Psoas muscle (tissue), 8 donors: ENCODE measurements around the gene ZNF639. TPM values are rescaled to one million over a fixed set of nuclear protein-coding genes. Genes with fewer than 3 reads are reported as not detected.
"Not testable (repeated sequence)": the region's sequence is repeated elsewhere in the genome, so short reads cannot be mapped to it uniquely, and the experiment has no call there.

ENCODE experiments used
- ATAC-seq, 4 donors: fragments of 200-7000 bp; cut with Tn5 transposase; one replicate each; pipeline ENCODE4 v1.9.1; 2020; ENCODE audit warnings: moderate library complexity in 3 of 4, mild to moderate bottlenecking in 2 of 4
- DNase-seq, 2 donors: peaks; one replicate each; pipeline ENCODE4 v3.0.0-alpha.2; 2020
- H3K27ac ChIP-seq: fragments of 200-600 bp; one replicate; pipeline ENCODE4 v1.8.0; 2022
- H3K27me3 ChIP-seq, 3 donors: fragments of 200-600 bp in 1 of 3; one replicate each; pipeline versions ENCODE4 v1.6.1 to v1.8.0; 2013 to 2022; ENCODE audit warnings: low read length in 2 of 3, mild to moderate bottlenecking in 2 of 3, moderate library complexity in 1 of 3; ENCODE audit not compliant: insufficient read depth in 3 of 3
- H3K36me3 ChIP-seq, 2 donors: fragments of 200-600 bp in 1 of 2; one replicate each; pipeline versions ENCODE4 v1.6.1 to v1.8.0; 2013 to 2022; ENCODE audit warnings: low read depth in 1 of 2, mild to moderate bottlenecking in 1 of 2, moderate library complexity in 1 of 2; ENCODE audit not compliant: insufficient read depth in 1 of 2
- H3K4me1 ChIP-seq: fragments of 200-600 bp; one replicate; pipeline ENCODE4 v1.8.0; 2022
- H3K4me3 ChIP-seq: fragments of 200-600 bp; one replicate; pipeline ENCODE4 v1.8.0; 2022; ENCODE audit warnings: mild to moderate bottlenecking
- H3K9me3 ChIP-seq: fragments of 200-600 bp; one replicate; pipeline ENCODE4 v1.8.0; 2022
- WGBS, 3 donors: extraction: QIAGEN DNeasy Blood & Tissue Kit; methylation state at CpG; one replicate each; pipeline versions ENCODE4 v1.1.6 to v1.1.7; 2013; 5-methylcytosine and 5-hydroxymethylcytosine counted together
- intact Hi-C, 2 donors: fragments of 100-400 bp; cut with DNase I; formaldehyde crosslinking; loops; one replicate each; pipeline versions ENCODE4 v1.11.0 to v1.14.2; 2022
- polyA plus RNA-seq, 3 donors: library from polyadenylated mRNA; stranded (reverse); fragments of 200-250 nt; gene quantifications; one replicate each; pipeline ENCODE4 v1.2.3, GENCODE V29; 2013
- total RNA-seq, 4 donors: library from RNA; stranded (reverse); fragmentation: NEBNext Ultra II Directional in 2 of 4; extraction: Animal tissue kit (Norgen Biotek cat#: 25700) in 2 of 4; gene quantifications; one replicate each; pipeline versions ENCODE4 v1.2.1 to v1.2.4, GENCODE V29; 2021 to 2023
- TF ChIP-seq, protein P1 (sequence below): fragments of 200-600 bp; IDR thresholded peaks from one replicate; pipeline ENCODE4 v1.8.0; 2022; ENCODE audit warnings: antibody characterized with exemption
- donor health status: healthy with polysubstance abuse.
- donor health status: DM: no; HTN: no; CAD: no; lungs with moderate emphysema.
- donor health status: Bipolar disorder and iron deficiency.
- donor health status: healthy.
- donor health status: DM: yes; HTN: yes; CAD: no.
- donor health status: DM: no; HTN: no; CAD: no.
- donor health status: DM: no; HTN: no; CAD: no.
- donor health status: DM: yes; HTN: yes; CAD: no.

Gene ZNF639
- total and polyA plus RNA-seq, 7 donors: 16.2 to 45.4 (median 27.0) TPM

DNA sequence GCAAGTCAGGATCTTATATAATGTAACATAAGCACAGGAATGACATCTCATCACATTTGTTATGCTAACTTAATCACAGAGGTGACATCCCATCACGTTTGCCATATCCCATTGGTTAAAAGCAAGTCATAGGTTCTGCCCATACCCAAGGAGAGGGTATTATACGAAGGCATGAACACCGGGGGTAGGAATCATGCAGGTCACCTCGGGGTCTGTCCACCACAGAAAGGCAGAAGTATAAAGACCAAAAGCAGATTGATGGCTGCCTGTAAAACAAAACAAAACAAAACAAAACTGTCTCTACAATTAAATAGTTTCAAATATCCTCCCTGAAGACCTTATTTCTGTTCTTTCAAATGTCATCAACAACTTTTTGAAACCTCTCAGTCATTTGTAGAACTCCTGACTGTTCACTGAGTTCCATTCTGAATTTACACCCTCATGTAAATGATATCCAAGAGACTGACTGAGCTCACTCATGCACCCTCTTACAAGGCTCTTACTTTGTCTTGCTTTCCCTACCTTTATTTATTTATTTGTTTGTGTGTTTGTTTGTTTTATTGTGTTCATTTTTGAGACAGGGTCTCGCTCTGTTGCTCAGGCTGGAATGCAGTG, 22.7 kb upstream of the ZNF639 start:
- ATAC-seq (no peak), DNase-seq (no peak)
- H3K9me3 ChIP-seq: no peaks in the 10 kb centered on the region
- peaks cover 0 to 3% (median 0%) of the 10 kb centered on the region in 3 donors for H3K27me3 ChIP-seq
- no peak overlapping the region for H3K4me3 ChIP-seq
- no peaks in the 10 kb centered on the region for H3K4me1 ChIP-seq
- H3K36me3 ChIP-seq: no peaks in the 10 kb centered on the region
- intact Hi-C loops: no loop called here
- H3K27ac ChIP-seq: no peak overlapping the region
- 83 to 85% (median 85%) methylated on average over 5 of the region's 5 CpGs for WGBS, 3 donors
- TF ChIP-seq, protein P1, sequence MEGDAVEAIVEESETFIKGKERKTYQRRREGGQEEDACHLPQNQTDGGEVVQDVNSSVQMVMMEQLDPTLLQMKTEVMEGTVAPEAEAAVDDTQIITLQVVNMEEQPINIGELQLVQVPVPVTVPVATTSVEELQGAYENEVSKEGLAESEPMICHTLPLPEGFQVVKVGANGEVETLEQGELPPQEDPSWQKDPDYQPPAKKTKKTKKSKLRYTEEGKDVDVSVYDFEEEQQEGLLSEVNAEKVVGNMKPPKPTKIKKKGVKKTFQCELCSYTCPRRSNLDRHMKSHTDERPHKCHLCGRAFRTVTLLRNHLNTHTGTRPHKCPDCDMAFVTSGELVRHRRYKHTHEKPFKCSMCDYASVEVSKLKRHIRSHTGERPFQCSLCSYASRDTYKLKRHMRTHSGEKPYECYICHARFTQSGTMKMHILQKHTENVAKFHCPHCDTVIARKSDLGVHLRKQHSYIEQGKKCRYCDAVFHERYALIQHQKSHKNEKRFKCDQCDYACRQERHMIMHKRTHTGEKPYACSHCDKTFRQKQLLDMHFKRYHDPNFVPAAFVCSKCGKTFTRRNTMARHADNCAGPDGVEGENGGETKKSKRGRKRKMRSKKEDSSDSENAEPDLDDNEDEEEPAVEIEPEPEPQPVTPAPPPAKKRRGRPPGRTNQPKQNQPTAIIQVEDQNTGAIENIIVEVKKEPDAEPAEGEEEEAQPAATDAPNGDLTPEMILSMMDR: no peak

DNA sequence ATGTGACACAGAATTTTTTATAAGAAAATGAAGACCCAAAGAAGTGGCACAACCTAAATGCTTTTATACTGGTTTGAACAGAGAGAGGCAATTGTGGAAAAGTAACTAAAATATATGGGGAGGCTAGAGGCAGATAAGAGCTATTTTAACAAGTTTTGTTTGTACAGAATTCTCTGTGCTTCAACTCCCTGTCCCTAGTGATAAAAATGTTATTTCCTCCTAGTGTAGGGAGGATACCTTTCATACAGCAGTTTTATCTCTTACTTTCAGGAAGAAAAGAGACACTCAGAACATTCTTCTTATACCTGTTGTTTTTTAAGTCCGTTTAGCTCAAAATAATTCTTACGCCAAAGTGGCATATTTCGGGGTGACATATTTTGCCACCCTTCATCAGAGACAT, 21.2 kb upstream of the ZNF639 start:
- ATAC-seq: no peak

DNA sequence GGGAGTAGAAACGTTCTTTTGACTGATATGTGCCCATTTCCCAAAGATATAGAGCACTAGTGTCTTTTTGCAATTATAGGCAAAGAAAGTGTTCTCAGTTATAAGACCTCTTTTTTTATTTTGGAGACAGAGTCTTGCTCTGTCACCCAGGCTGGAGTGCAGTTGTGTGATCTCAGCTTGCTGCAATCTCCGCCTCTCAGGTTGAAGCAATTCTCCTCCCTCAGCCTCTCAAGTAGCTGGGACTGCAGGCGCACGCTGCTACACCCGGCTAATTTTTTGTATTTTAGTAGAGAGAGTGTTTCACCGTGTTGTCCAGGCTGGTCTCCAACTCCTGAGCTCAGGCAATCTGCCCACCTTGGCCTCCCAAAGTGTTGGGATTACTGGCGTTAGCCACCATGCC, 20.7 kb upstream of the ZNF639 start:
- Histone ChIP-seq H3K9me3 (no peaks in the 10 kb centered on the region), H3K27me3 (no peaks in the 10 kb centered on the region), H3K36me3 (no peaks in the 10 kb centered on the region), H3K4me3 (no peak overlapping the region), H3K27ac (no peak overlapping the region), H3K4me1 (no peaks in the 10 kb centered on the region)
- DNase-seq (no peak), ATAC-seq (no peak)
- intact Hi-C loops: no loop called here
- 71 to 82% (median 80%) methylated on average over 7 of the region's 7 CpGs for whole genome bisulfite sequencing, 3 donors
- TF ChIP-seq, protein P1: no peak

More for the DNA sequence above, 21.2 kb upstream of the ZNF639 start:
- TF ChIP-seq, protein P1: no peak
- peaks cover 0 to 2% (median 0%) of the 10 kb centered on the region in 3 donors for H3K27me3 ChIP-seq
- intact Hi-C loops: no loop called here
- no peak for DNase-seq
- no peaks in the 10 kb centered on the region for H3K36me3 ChIP-seq
- H3K4me1 ChIP-seq: no peaks in the 10 kb centered on the region
- H3K4me3 ChIP-seq: no peak overlapping the region
- H3K27ac ChIP-seq: no peak overlapping the region
- no peaks in the 10 kb centered on the region for H3K9me3 ChIP-seq
- 61 to 63% (median 63%) methylated on average over 3 of the region's 3 CpGs for WGBS, 3 donors

DNA sequence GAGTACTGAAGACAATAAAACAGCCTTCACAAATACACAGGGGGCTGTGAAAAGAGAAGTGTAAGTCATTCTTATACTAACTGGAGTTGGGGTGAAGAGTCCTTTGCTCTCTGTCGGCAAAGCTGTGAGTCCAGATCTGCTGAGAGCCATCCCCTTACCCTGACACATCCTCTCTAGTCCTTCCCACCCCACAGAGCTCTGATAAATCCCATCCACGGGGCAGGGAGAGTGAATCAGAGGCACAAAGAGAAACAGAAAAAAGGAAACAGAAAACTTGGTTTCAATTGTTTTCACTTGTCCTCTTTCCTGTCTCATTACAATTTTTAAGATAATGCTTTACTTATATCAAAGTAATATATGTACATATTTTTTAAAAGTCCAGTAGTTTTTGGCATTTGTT, 18.2 kb upstream of the ZNF639 start:
- intact Hi-C loops: no loop called here
- WGBS, 3 donors: 13 to 30% (median 24%) methylated on average over 2 of the region's 2 CpGs
- Histone ChIP-seq H3K4me3 (no peak overlapping the region), H3K27ac (no peak overlapping the region), H3K36me3 (no peaks in the 10 kb centered on the region), H3K4me1 (no peaks in the 10 kb centered on the region), H3K27me3 (no peaks in the 10 kb centered on the region), H3K9me3 (no peaks in the 10 kb centered on the region)
- no peak for ATAC-seq
- TF ChIP-seq, protein P1: no peak
- no peak for DNase-seq

DNA sequence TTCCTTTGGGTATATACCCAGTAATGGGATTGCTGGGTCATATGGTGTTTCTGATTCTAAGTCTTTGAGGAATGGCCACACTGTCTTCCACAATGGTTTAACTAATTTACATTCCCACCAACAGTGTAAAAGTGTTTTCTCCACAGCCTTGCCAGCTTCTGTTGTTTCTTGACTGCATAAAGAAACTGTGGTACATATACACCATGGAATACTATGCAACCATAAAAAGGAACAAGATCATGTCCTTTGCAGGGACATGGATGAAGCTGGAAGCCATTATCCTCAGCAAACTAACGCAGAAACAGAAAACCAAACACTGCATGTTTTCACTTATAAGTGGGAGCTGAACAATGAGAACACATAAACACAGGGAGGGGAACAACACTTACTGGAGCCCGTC, 15.5 kb upstream of the ZNF639 start:
- not testable (repeated sequence) for ATAC-seq

More for the DNA sequence above, 15.5 kb upstream of the ZNF639 start:
- H3K4me1 ChIP-seq, H3K27me3 ChIP-seq, intact Hi-C loops, H3K9me3 ChIP-seq, H3K36me3 ChIP-seq, DNase-seq, H3K4me3 ChIP-seq, H3K27ac ChIP-seq: not testable (repeated sequence)
- 77 to 86% (median 85%) methylated on average over 2 of the region's 2 CpGs for WGBS, 3 donors
